SU-DHL-6 (cell line): ENCODE measurements around the gene SMAD6.

Experiments used
- H2AFZ ChIP-seq: fragments of 200-600 bp; sonication (generic); 2 replicates; pipeline ENCODE4 v1.6.1; 2014; ENCODE audit warnings: low read depth, mild to moderate bottlenecking, moderate library complexity, mixed read lengths, antibody characterized with exemption, low read length; ENCODE audit not compliant: severe bottlenecking
- H3F3A ChIP-seq: fragments of 200-600 bp; shearing (Covaris generic); 2 replicates; pipeline ENCODE4 v1.6.0; 2016; ENCODE audit warnings: antibody characterized with exemption, mild to moderate bottlenecking; ENCODE audit not compliant: insufficient read depth
- H3K27ac ChIP-seq: fragments of 200-600 bp; sonication (generic); 2 replicates; pipeline ENCODE4 v1.5.1; 2016; ENCODE audit warnings: low read depth, mild to moderate bottlenecking, low read length, moderate library complexity, mixed read lengths
- H3K27me3 ChIP-seq: fragments of 200-600 bp; sonication (generic), shearing (Covaris generic); 2 replicates; pipeline ENCODE4 v1.6.0; 2014; ENCODE audit warnings: mild to moderate bottlenecking, low read length
- H3K36me3 ChIP-seq: fragments of 200-600 bp; sonication (generic); 2 replicates; pipeline ENCODE4 v1.6.1; 2014; ENCODE audit warnings: mild to moderate bottlenecking, low read length, mixed read lengths
- H3K4me2 ChIP-seq: fragments of 300-600, 200-600 bp; shearing (Covaris generic), sonication (generic); 2 replicates; pipeline ENCODE4 v1.6.0; 2014; ENCODE audit warnings: low read length, low read depth, mild to moderate bottlenecking; ENCODE audit not compliant: poor library complexity, severe bottlenecking
- H3K4me3 ChIP-seq: fragments of 200-600 bp; sonication (generic); 2 replicates; pipeline ENCODE4 v1.5.1; 2014; ENCODE audit warnings: antibody characterized with exemption, low read length, mild to moderate bottlenecking, mixed read lengths; ENCODE audit not compliant: insufficient read depth, poor library complexity, severe bottlenecking
- H3K79me2 ChIP-seq: fragments of 200-600 bp; sonication (generic); 2 replicates; pipeline ENCODE4 v1.6.1; 2014; ENCODE audit warnings: mild to moderate bottlenecking, low read length, moderate library complexity; ENCODE audit not compliant: insufficient read depth
- H3K9ac ChIP-seq: fragments of 200-600 bp; sonication (generic); 2 replicates; pipeline ENCODE4 v1.7.0; 2014; ENCODE audit warnings: mild to moderate bottlenecking, low read length
- H3K9me2 ChIP-seq: fragments of 200-600 bp; sonication (generic); replicated peaks from 2 replicates; pipeline ENCODE4 v1.6.1; 2014; ENCODE audit warnings: low read length; ENCODE audit not compliant: insufficient read depth
- H3K9me3 ChIP-seq: fragments of 200-600 bp; sonication (generic); 2 replicates; pipeline ENCODE4 v1.6.1; 2014; ENCODE audit warnings: low read length, mixed read lengths; ENCODE audit not compliant: insufficient read depth
- H4K20me1 ChIP-seq: fragments of 200-600 bp; sonication (generic); 2 replicates; pipeline ENCODE4 v1.6.1; 2014; ENCODE audit warnings: low read depth, mild to moderate bottlenecking, antibody characterized with exemption, low read length, moderate library complexity, mixed read lengths
- CTCF ChIP-seq: fragments of 200-600 bp; sonication (generic); IDR thresholded peaks from one replicate; pipeline ENCODE4 v1.5.1; 2017; ENCODE audit warnings: antibody characterized with exemption, mild to moderate bottlenecking, low read length, moderate library complexity; ENCODE audit not compliant: insufficient read depth, poor library complexity, severe bottlenecking
- EZH2phosphoT487 ChIP-seq: fragments of 200-600 bp; sonication (generic), shearing (Covaris generic); conservative IDR thresholded peaks from 2 replicates; pipeline ENCODE4 v1.6.1; 2018; ENCODE audit warnings: mild to moderate bottlenecking, antibody characterized with exemption, low read length, moderate library complexity, mixed read lengths

The SMAD6 gene

GRCh38 chr15:66821307-66821706, 119.3 kb downstream of the SMAD6 start:
- Histone ChIP-seq H3F3A (no peaks in the 10 kb centered on the region), H3K4me3 (no peak overlapping the region), H3K27ac (no peak overlapping the region), H4K20me1 (no peaks in the 10 kb centered on the region), H3K79me2 (no peaks in the 10 kb centered on the region), H3K9ac (no peak overlapping the region), H3K36me3 (no peaks in the 10 kb centered on the region), H3K4me2 (no peak overlapping the region), H3K27me3 (no peaks in the 10 kb centered on the region), H3K9me3 (no peaks in the 10 kb centered on the region), H3K9me2 (no peaks in the 10 kb centered on the region), H2AFZ (no peak overlapping the region)
- no peak for TF ChIP-seq CTCF
- no peak for TF ChIP-seq EZH2phosphoT487

- Histone ChIP-seq H3K9me2 (no peaks in the 10 kb centered on the region), H3K79me2 (no peaks in the 10 kb centered on the region), H3K36me3 (no peaks in the 10 kb centered on the region), H3K4me3 (no peak overlapping the region), H3K9ac (no peak overlapping the region), H3K9me3 (no peaks in the 10 kb centered on the region), H3K27ac (no peak overlapping the region), H4K20me1 (no peaks in the 10 kb centered on the region), H2AFZ (no peak overlapping the region), H3K27me3 (no peaks in the 10 kb centered on the region), H3K4me2 (no peak overlapping the region), H3F3A (no peaks in the 10 kb centered on the region)
- TF ChIP-seq EZH2phosphoT487 (no peak), CTCF (no peak)
Observed at GRCh38 chr15:66822114-66822513, 120.1 kb downstream of the SMAD6 start.

- Histone ChIP-seq H2AFZ (no peak overlapping the region), H3K27me3 (no peaks in the 10 kb centered on the region), H3K4me2 (no peak overlapping the region), H3K4me3 (no peak overlapping the region), H3K9me3 (no peaks in the 10 kb centered on the region), H3K79me2 (no peaks in the 10 kb centered on the region), H3K9ac (no peak overlapping the region), H3K9me2 (no peaks in the 10 kb centered on the region), H3K27ac (no peak overlapping the region), H3F3A (no peaks in the 10 kb centered on the region), H3K36me3 (no peaks in the 10 kb centered on the region), H4K20me1 (no peaks in the 10 kb centered on the region)
- TF ChIP-seq EZH2phosphoT487, result no peak
- TF ChIP-seq CTCF, result no peak
Observed at GRCh38 chr15:66822576-66822975, 120.5 kb downstream of the SMAD6 start.
